NCI-H510A treated with DMSO at 0.1 percent for 48 hours (cell line): Measurements from ENCODE around the gene MEGF6.
"Not testable (repeated sequence)": the region's sequence is repeated elsewhere in the genome, so short reads cannot be mapped to it uniquely, and the experiment has no call there.

ENCODE experiments used
- DNase-seq: peaks from one replicate; lab custom pipeline; 2025; lab: John Stamatoyannopoulos, UW

MEGF6 gene

DNA sequence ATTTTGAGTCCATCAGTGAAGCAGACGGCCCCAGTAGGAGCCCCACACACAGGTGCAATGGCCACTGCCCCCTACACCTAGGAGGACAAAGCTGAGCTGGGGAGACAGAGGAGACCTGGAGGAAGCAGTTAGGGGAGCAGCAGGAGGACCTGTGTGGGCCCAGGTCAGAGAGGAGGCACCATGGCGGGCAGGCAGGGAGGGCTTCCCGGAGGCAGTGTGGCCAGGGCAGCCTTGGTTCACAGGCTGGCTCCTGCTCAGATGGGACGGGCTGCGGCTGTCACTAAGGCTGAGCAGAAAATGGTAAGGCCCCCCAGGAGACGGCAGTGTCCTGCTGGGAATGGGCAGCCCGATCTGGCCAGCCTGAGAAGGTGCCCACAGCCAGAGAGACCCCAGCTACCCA lies 15.4 kb downstream of the MEGF6 start:
- no peak for DNase-seq

DNA sequence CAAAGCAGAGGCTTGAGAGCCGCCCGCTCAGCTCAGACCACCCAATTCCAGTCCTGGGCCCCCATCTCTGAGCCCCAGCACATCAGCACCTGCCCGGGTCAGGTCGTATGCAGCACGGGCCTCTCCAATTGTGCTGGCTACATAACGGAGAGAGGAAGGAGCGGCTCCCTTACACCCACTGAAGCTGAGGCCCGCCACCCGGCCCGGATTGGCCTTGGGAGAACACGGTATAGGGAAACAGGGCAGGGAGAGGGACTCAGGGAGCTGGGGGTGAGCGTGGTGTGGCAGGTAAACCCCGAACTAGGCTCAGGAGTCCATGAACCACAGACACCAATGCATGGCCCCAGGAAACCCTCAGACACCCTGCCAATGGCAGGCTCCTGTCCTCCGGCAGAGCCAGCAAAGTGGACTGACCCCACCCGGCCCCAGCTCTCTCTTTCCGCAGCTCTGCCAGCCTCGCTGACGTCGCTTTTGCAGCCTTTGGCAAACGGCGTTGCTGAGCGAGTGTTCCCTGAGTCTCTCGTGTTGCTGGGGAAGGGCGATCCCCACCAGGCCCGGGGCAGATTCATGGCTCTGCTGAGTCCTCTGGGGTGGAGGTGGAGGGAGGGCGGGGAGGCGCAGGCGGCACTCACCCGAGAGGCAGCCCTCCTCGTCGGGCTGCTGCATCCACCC lies 16.5 kb downstream of the MEGF6 start:
- no peak for DNase-seq

DNA sequence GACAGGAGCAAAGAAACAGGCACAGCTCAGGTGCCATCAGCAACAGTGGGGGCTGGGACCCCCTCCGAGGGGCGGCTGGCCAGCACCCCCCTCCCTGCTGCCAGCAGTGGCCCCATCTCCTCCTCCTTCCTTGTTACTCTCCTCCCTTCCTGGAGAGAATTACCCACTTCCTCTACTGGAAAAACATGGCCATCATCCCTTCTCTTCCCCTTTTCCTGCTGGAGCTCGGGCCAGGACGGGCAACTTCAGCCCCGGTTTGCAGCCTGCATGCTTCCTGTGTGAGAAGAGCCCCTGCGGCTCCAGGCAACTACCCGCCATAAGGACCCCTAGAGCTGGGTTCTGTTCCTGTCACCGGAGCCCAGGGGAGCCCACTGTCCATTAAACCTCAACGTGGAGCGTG lies 17.6 kb downstream of the MEGF6 start:
- DNase-seq: no peak

DNA sequence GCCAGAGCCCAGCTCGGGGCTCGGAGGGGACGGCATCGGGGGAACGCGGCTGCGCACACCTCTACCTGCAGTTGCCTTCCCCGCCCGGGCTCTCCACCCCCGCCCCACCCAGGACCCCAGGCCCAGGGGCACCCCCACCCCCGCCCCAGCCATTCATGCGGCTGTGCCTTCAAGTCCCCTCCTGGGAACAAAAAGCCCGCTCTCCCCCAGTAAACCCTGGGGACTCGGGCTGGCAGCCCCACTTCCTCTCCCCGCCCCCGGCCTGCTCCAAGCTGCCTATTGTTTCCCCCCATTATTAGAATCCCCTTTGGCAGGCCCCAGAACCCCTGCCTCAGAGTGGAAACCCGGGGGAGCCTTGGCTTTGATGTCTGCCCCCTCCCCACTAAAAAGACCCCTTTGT lies 18.0 kb downstream of the MEGF6 start:
- no peak for DNase-seq

DNA sequence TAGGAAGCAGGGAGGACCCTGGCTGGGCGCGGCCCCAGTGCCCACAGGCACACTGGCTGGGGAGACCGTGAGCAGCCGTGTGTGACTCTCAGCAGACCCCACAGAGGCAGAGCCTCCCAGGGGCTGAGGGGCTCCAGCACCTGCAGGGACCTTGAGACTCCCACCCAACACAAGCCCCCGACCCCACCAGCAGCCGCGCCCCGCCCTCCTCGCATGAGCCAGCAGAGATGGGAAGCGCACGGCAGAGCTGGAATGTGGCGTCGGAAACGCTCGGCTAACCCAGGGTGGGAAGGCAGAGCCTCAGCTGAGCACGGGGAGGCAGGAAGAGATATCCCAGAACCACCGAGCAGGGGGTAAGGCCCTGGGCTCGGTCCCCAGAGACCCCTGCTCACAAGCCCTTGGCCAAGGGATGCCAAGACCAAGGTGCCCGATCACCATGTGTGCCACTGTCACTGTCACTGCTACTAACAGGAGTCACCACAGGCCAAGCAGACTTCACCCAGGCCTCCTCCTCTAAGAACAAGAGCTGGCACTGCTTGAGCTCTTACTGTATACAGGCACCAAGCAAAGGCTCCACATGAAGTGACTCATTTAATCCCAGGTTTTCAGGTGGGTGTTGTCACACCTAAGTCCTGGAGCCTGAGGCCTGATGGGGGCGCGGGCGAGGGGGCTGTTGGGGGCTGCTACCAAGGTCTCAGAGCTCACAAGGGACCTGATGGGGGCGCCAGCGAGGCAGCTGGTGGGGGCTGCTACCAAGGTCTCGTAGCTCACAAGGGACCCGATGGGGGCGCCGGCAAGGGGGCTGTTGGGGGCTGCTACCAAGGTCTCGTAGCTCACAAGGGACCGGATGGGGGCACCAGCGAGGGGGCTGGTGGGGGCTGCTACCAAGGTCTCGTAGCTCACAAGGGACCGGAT lies 20.1 kb downstream of the MEGF6 start:
- DNase-seq: no peak

DNA sequence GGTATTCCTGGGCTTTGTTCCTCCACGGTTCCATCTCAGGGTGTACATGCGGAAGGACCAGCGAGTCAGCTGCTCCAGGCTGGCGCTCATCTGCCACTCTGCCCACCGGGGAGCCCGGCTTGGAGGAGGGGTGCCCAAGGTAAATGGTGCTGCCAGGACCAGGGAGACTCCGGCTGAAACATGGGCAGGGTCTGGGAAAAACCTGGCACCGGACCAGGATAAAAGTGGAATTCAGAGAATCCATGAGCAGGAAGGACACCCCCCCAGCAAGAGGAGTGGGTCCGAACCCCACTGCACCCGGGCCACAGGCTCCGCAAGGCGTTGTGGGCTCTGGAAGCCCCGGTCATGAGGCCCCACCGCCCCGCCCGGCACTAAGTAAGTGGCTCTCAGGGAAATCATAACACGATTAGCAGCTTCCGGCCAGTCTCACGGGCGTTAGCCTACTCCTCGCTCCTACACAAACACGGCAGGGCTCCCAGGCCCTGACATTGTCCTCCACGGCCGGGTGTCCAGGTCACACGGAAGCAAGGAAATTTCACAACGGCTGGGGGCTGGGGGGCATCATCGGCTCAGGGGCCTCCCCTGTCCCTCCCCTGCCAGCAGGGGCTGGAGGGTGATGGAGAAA lies 21.1 kb downstream of the MEGF6 start:
- peak; percentile 7 for DNase-seq

DNA sequence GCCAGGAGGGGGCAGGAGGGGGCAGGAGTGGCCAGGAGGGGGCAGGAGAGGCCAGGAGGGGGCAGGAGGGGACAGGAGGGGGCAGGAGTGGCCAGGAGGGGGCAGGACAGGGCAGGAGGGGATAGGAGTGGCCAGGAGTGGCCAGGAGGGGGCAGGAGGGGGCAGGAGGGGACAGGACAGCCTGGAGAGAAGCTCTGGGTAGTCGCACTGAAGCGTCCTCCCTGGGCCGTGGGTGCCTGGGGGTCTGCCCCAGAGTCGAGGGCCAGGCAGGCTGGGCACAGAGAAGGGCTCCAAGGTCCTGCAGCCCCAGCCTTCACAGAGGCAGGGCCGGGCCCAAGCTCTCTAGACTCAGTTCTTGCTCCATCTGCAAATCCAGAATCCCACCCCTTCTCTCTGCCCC lies 22.9 kb downstream of the MEGF6 start:
- DNase-seq: no peak

DNA sequence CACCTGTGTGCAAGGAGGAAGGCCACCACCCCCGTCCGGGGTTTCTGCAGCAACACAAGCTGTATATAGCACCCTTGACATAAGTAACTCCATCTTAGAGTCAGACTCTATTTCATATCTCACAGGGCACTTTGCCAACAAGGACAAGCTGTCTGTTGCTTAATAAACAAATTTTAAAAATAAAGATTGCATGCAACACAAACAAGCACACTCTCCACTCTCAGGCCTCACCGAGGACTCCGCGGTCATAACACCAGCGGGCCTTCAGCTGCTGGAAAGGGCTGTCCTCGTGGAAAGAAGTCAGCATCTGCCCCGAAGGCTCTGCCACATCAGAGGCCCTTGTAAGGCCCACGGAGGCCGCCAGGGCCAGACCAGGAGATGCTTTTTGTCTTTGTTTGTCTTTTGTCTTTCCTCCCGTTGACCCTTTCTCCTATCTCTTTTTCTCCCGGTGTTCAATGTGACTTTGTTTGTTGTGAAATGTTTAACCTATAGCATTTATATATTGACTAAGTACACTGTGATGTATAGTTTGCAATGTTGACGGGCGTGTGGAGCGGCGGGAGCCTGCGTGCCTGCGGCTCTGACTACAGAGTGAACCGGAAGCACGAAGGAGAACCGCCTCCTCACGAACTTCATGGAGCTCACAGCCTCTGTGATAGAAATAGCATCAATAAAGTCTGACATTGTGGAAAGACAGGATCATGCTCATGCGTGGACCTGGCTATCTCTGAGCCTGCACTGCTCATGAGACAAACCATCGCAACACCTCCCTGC lies 24.1 kb downstream of the MEGF6 start:
- DNase-seq: peak; percentile 1

DNA sequence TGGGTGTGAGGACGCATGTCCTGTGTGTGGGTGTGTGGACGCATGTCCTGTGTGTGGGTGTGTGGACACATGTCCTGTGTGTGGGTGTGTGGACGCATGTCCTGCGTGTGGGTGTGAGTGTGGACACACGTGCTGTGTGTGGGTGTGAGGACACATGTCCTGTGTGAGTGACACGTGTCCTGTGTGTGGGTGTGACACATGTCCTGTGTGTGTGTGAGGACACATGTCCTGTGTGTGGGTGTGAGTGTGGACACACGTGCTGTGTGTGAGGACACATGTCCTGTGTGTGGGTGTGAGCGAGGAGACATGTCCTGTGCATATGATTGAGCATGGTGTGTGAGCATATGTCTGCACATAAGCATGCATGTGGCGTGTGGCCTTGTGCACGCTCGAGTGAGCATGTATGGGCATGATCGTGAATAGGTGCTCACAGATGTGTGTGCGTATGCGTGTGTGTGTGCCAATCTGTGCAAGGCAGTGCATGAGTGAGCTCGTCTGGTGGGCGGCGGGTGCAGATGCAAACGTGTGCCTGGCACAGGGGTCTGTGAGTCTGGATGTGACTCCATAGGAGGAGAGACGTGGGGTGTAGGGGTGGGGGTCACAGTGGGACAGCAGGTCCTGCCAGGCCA lies 25.3 kb downstream of the MEGF6 start:
- no peak for DNase-seq

DNA sequence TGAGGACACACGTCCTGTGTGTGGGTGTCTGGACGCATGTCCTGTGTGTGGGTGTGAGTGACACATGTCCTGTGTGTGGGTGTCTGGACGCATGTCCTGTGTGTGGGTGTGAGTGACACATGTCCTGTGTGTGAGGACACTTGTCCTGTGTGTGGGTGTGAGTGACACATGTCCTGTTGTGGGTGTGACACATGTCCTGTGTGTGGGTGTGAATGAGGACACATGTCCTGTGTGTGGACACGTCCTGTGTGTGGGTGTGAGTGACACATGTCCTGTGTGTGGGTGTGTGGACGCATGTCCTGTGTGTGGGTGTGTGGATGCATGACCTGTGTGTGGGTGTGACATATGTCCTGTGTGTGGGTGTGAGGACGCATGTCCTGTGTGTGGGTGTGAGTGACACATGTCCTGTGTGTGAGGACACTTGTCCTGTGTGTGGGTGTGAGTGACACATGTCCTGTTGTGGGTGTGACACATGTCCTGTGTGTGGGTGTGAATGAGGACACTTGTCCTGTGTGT lies 25.9 kb downstream of the MEGF6 start:
- not testable (repeated sequence) for DNase-seq

DNA sequence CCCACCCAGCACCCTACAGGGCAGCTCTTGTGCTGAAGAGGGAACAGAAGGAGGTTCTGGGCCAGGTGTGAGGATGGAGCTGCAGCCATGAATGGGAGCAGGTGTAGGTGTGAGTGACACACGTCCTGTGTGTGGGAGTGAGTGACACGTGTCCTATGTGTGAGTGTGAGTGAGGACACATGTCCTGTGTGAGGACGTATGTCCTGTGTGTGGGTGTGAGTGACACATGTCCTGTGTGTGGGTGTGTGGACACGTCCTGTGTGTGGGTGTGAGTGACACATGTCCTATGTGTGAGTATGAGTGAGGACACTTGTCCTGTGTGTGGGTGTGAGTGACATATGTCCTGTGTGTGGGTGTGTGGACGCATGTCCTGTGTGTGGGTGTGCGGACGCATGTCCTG lies 26.4 kb downstream of the MEGF6 start:
- no peak for DNase-seq

DNA sequence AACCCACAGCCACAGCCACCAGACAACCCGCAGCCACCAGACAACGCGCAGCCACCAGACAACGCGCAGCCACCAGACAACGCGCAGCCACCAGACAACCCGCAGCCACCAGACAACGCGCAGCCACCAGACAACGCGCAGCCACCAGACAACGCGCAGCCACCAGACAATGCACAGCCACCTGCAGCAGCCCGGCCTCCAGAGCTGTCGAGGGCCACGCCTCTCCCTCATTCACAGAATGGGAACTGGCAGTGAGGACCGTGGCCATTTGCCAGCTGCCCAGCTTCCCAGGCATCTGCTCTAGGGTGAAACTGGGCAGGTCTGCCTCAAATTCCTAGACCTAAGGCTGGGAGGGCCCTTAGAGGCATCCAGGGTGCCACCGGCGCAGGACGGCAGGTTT lies 27.6 kb downstream of the MEGF6 start:
- not testable (repeated sequence) for DNase-seq

DNA sequence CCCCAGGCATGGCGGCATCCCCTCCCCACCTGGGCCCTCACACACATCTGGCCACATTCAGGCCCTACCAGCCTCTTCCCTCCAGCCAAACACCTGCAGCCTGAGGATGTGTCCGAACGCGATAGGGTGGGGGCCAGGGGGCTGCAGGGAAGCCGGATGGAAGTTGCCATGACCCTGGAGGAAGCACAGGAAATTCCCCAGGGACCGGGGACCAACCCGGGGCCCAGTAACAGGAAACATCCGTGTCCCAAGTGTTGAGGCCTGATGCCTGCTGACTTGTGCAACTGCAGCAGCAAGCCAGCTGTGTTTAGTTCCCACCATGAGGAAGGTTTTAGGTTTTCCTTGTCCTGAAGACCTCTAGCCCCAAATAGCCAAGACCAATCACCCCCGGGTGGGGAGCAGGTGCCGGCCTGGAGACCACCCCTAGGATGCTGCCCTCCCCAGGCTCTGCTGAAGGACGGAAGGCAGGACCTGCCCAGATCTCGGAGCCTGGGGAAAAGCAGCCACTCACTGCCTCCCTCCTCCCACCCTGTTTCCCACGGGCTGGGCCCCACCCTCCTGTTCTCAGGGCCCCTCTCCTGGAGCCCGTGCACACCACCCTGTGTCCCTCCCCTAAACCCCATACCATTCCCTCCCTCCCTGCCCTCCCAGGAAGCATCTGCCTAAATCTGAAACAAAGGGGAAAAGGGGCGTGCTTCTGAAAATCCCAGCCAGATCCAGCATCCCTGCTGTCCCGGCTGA lies 29.8 kb downstream of the MEGF6 start:
- no peak for DNase-seq

DNA sequence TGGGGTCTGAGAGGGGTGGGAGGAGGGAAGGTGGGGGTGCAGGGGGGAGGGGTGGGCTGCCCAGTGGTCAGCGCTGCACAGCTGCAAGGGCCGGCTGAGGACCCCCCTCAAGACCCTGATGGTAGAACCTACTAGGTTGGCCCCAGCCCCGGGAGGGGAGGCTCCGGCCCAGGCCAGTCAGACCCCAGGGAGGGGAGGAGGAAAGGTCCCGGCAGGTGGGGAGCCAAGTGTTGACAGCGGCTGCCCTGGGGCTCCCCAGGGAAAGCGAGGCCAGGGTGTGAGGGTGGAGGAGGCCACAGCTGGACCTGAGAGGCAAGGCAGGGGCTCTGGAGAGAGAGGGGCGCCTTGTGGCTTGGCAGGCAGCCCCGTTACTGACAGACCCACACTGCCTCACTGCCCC lies 31.1 kb downstream of the MEGF6 start:
- DNase-seq: no peak

DNA sequence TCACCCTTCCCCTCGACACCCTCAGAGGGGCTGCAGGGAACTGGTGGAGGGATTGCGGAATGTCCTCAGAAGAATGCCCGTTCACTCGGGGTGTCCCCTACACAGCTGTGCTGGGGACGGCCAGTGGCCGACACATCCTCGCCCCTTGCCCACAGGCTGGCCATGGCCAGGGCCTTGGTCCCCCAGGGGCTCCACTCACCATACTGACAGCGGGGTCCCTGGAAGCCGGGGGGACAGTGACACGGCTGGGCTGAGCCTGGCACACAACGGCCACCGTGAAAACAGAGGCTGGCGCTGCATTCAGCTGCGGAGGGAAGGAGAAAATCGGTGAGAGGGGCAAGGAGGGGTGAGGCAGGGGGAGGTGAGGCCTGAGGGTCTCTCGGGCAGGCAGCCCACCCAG lies 31.7 kb downstream of the MEGF6 start:
- no peak for DNase-seq

DNA sequence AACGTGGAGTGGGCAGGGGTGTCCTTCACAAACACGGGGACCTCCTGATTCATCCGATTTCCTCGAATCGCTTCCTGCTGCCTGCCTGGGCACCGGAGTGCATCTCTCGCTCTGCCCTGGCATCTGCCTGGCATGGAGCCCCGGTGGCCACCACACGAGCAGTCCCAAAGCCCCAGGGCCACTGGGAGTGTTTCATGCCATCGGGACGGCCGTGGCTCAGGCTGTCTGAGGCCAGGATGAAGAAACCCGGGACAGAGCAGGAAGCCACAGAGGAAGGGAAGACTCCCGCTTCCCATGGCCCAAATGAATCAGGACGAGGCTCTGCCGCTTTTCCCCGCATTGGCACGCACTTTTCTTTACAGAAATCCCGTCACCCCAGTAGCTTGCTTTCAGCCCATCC lies 32.4 kb downstream of the MEGF6 start:
- DNase-seq: no peak

DNA sequence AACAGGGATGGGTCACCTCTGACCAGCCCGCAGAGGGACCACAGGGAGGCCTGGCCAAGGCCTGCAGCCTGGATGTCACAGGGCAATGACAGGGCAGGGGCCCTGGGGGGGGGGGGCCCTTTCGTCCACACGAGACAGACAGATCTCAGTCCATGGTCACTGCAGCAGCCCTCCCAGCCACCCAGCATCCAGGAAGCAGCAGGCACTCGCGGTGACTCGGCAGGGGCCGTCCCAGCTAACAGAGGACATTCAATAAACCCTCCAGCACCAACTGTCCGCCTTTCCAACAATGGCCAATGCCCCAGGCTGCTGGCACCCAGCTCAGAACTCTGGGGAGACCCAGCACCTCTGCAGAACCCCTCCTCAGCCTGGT lies 32.9 kb downstream of the MEGF6 start:
- no peak for DNase-seq

DNA sequence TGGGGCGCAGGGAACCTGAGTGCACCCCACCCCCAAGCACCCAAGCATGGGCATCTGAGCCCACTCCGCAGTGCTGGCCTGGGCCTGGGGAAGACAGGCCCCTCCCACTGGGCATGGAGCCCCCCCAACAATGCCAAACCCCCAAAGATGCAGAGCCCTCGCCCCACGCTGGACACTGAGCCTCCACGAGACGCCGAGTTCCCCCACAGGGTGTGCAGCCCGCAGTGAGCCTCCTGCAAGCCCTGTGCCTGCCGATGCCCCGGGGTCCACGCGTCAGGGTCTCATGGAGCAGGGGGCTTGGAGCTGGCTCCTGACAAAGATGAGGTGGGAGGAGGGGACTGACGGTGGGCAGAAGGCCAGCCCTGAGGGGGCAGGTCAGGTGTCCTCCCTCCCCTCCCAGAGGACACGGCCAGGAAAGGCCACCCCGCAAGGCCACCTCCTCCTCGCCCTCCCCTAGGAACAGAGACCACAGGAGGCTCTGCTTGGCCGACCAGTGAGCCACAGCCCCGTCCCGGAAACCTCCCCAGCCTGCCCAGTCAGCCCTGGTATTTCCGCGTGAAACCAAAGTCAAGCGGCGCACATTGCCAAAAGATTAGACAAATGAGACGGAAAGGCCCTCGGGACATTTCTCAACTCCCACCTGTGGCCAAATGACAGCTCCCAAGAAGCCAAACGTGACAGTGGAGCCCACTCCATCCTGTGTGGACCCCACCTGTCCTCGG lies 33.4 kb downstream of the MEGF6 start:
- no peak for DNase-seq

DNA sequence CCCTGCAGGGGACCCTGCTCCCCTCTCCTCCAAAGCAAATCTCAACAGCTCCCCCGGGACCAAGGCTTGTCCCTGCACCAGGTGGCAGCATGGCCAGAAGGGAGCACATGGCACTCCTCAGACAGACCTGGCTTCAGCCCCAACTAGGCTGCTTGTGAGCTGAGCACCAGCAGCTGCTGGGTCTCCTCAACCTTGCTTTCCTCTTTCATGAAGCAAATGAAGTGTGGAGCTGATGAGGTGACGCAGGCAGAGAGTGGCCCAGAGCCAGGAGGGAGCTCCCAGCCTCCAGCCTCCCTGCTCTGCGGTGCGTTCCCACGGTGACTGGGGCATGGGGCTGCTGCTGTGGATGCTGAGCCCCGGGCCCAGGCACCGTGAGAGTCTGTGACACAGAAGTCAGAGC lies 34.0 kb downstream of the MEGF6 start:
- DNase-seq: no peak

DNA sequence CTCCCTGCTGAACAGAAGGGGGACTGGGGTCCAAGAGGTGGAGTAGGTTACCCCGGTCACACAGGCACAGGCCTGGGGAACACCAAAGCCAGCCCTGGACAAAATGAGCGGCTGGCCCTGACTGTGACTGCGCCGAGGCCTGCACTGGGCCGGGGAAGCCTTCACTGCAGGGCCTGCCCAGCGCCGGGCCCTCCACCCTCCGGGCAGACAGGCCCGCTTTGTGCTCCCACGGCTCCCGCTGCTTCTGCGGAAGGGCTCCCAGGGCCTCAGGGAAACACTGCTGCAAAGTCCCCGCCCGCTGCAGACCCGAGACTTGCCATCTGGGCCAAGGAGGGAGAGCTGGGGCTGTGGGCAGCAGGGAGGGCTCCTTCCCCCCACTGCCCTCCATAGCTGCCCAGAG lies 35.3 kb downstream of the MEGF6 start:
- DNase-seq: no peak
